ENCODE measurements around the gene TRPM4.

GRCh38 chr19:49161987-49162386, 4.4 kb downstream of the TRPM4 start:
- TF ChIP-seq MAX (IDR thresholded peaks at IDR 0.05; ENCODE audit: insufficient read depth, insufficient read length) (no peak), CTCF (IDR thresholded peaks at IDR 0.05; ENCODE audit: extremely low read depth in 1 of 2, insufficient read depth in 1 of 2, low read depth in 1 of 2, low read length in 2 of 2) (no peak)

Data from endothelial cell of umbilical vein (primary cell).